ENCODE data around the gene GRM1. TPM values are rescaled to one million over a fixed set of nuclear protein-coding genes. Genes with fewer than 3 reads are reported as not detected.

GRM1 gene
- total and polyA plus RNA-seq, 4 experiments from 2014 or later, result not detected

DNA sequence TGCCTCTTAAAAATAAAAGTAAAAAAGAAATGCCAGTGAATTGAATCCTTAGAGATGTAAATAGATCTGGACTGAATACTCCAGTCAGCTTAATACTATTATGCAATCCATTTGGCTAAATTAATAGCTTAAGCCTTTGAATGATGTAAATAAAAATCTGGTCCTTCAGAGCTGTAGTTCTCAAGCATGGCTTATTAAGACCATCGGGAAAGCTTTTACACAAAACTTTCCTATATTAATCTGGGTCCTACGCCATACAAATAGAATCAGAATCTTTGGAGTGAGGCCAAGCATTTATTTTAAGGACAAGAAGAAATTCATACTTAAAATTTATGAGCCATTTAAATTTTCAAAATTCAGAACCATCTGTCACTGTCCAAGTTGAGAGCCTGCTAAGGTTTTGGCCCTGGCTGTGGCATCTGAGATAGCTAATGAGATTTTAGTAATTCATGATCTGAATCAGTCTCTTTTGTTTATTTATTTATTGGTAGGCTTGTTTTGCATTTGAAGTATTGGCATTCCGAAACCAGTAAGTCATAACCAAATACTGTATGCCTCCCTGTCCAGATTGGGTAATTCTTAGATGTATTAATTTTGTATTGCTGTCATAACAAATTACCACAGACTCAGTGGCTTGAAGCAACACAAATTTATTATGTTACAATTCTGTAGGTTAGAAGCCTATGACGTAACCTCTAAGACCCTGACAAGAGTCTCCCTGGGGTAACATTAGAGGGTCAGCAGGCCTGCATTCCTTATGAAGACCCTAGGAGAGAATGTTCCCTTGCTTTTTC is 286.7 kb downstream of the GRM1 start:
- Histone ChIP-seq H3K27ac (ENCODE audit: low read depth, low read length) (no peak overlapping the region), H3K4me1 (ENCODE audit: insufficient read depth, low read length) (no peaks in the 10 kb centered on the region), H3K9me3 (ENCODE audit: control insufficient read depth in 1 of 2, low read length in 2 of 2) (no peaks in the 10 kb centered on the region), H3K36me3 (ENCODE audit: insufficient read depth, low read length) (no peaks in the 10 kb centered on the region), H3K4me3 (ENCODE audit: low read length in 2 of 2) (no peak overlapping the region), H3K27me3 (ENCODE audit: insufficient read depth, low read length) (no peaks in the 10 kb centered on the region)
- ChIA-PET POLR2A (ENCODE audit: partially characterized antibody) (no interaction called here), CTCF (ENCODE audit: partially characterized antibody) (no interaction called here)
- H3K9me3 Mint-ChIP-seq, result peaks cover 0 to 7% (median 0%) of the 10 kb centered on the region in 8 donors
- no peaks in the 10 kb centered on the region for H3K4me1 Mint-ChIP-seq
- no peak for DNase-seq
- no peak overlapping the region for H3K27ac Mint-ChIP-seq
- no peak overlapping the region for H3K4me3 Mint-ChIP-seq
- no peaks in the 10 kb centered on the region for H3K27me3 Mint-ChIP-seq
- no peaks in the 10 kb centered on the region for H3K36me3 Mint-ChIP-seq
- intact Hi-C loops (cut with micrococcal nuclease), result no loop called here

DNA sequence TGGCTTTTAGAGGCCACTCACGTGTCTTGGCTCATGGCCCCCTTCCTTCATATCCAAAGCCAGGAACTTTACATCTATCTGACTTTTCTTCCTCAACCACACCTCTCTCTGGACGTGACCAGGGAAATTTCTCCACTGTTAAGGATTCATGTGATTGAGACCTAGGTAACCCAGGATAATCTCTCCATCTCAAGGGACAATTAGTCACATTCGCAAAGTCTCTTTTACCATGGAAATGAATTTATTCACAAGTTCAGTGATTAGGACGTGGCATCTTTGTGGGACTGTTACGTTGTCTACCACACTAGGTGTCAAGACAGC is 287.3 kb downstream of the GRM1 start:
- Histone ChIP-seq H3K4me3 (ENCODE audit: low read length in 2 of 2) (no peak overlapping the region), H3K27me3 (ENCODE audit: insufficient read depth, low read length) (no peaks in the 10 kb centered on the region), H3K9me3 (ENCODE audit: control insufficient read depth in 1 of 2, low read length in 2 of 2) (no peaks in the 10 kb centered on the region), H3K4me1 (ENCODE audit: insufficient read depth, low read length) (no peaks in the 10 kb centered on the region), H3K27ac (ENCODE audit: low read depth, low read length) (no peak overlapping the region), H3K36me3 (ENCODE audit: insufficient read depth, low read length) (no peaks in the 10 kb centered on the region)
- H3K36me3 Mint-ChIP-seq, result no peaks in the 10 kb centered on the region
- intact Hi-C loops (cut with micrococcal nuclease), result no loop called here
- DNase-seq, result no peak
- H3K9me3 Mint-ChIP-seq, result peaks cover 0 to 7% (median 0%) of the 10 kb centered on the region in 8 donors
- no peaks in the 10 kb centered on the region for H3K27me3 Mint-ChIP-seq
- no peak overlapping the region for H3K4me3 Mint-ChIP-seq
- no peaks in the 10 kb centered on the region for H3K4me1 Mint-ChIP-seq
- H3K27ac Mint-ChIP-seq, result no peak overlapping the region
- POLR2A ChIA-PET (ENCODE audit: partially characterized antibody), result no interaction called here
- CTCF ChIA-PET (ENCODE audit: partially characterized antibody), result no interaction called here

DNA sequence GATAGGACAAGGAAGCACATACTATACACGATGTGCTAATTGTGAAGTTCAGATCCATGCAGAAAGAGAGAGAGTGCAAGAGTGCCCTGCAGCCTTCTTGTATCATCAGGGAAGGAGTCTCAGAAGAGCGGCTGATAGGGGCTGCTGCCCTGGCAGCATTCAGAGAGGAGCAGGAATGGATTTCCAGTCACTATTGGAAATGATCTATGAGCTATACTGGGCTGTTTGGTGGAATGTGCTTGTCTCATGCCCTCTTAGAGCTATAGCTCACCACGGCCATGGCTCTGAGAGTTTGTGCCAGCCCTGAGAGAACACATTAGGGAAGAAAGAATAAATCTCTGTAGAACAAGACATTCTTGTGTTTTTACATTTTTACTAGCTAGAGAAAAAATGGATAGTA is 302.2 kb downstream of the GRM1 start:
- Mint-ChIP-seq H3K4me3 (no peak overlapping the region), H3K36me3 (no peaks in the 10 kb centered on the region), H3K4me1 (no peaks in the 10 kb centered on the region), H3K9me3 (peaks cover 0 to 2% (median 0%) of the 10 kb centered on the region in 8 donors), H3K27ac (no peak overlapping the region), H3K27me3 (no peaks in the 10 kb centered on the region)
- ChIA-PET POLR2A (ENCODE audit: partially characterized antibody) (no interaction called here), CTCF (ENCODE audit: partially characterized antibody) (no interaction called here)
- Histone ChIP-seq H3K27ac (ENCODE audit: low read depth, low read length) (no peak overlapping the region), H3K9me3 (ENCODE audit: control insufficient read depth in 1 of 2, low read length in 2 of 2) (no peaks in the 10 kb centered on the region), H3K36me3 (ENCODE audit: insufficient read depth, low read length) (no peaks in the 10 kb centered on the region), H3K4me1 (ENCODE audit: insufficient read depth, low read length) (no peaks in the 10 kb centered on the region), H3K27me3 (ENCODE audit: insufficient read depth, low read length) (no peaks in the 10 kb centered on the region), H3K4me3 (ENCODE audit: low read length in 2 of 2) (no peak overlapping the region)
- no peak for DNase-seq
- intact Hi-C loops (cut with micrococcal nuclease), result no loop called here

DNA sequence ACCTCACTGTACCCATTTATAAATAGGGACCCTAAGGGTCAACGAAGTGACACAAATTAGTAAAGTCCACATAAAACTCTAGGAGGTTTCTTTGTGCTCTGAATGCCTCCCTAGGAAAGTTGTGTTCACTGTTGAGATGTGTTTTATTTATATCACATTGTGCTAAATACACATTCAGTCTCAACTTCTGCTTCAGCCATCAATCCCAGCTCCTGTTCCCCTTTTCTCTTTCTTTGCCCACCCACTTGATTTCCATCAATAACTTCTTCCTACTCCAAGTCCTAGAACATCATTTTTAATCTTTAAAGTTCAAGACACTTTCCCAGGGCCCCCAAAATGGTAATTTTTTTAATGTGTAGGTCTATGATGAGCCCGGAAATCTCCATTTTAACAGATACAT is 306.5 kb downstream of the GRM1 start:
- H3K4me1 ChIP-seq (ENCODE audit: insufficient read depth, low read length), result no peaks in the 10 kb centered on the region
- no peaks in the 10 kb centered on the region for H3K4me1 Mint-ChIP-seq
- CTCF ChIA-PET (ENCODE audit: partially characterized antibody), result no interaction called here
- no peak overlapping the region for H3K27ac Mint-ChIP-seq
- intact Hi-C loops (cut with micrococcal nuclease), result no loop called here
- no peaks in the 10 kb centered on the region for H3K27me3 ChIP-seq (ENCODE audit: insufficient read depth, low read length)
- no peak overlapping the region for H3K4me3 ChIP-seq (ENCODE audit: low read length in 2 of 2)
- H3K4me3 Mint-ChIP-seq, result no peak overlapping the region
- H3K9me3 Mint-ChIP-seq, result peaks cover 0 to 2% (median 0%) of the 10 kb centered on the region in 8 donors
- no peaks in the 10 kb centered on the region for H3K36me3 Mint-ChIP-seq
- no peak for DNase-seq
- no peaks in the 10 kb centered on the region for H3K36me3 ChIP-seq (ENCODE audit: insufficient read depth, low read length)
- peaks cover 0 to 1% of the 10 kb centered on the region in 2 donors for H3K27me3 Mint-ChIP-seq
- no peaks in the 10 kb centered on the region for H3K9me3 ChIP-seq (ENCODE audit: control insufficient read depth in 1 of 2, low read length in 2 of 2)
- no peak overlapping the region for H3K27ac ChIP-seq (ENCODE audit: low read depth, low read length)
- POLR2A ChIA-PET (ENCODE audit: partially characterized antibody), result no interaction called here

DNA sequence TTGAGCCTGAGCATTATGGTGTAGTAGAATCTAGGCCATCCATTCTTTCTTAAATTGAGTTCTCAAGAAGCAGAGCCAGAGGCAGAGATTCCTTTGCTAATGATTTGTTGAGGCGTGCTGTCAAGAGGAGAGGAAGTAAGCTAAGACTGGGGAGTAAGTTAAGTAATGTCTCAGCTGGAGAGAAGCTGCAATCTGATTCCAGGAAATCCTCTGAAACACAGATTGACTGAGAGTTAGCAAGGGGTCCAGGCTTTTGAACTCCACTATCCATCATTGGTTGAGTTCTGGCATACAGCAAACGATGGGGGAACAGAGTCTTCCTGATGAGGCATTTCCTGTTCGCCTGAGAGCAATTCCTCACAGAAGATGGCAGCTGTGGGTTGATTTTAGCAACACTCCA is 307.3 kb downstream of the GRM1 start:
- no peaks in the 10 kb centered on the region for H3K36me3 Mint-ChIP-seq
- intact Hi-C loops (cut with micrococcal nuclease), result no loop called here
- no peak overlapping the region for H3K27ac Mint-ChIP-seq
- peaks cover 0 to 1% of the 10 kb centered on the region in 2 donors for H3K27me3 Mint-ChIP-seq
- no peaks in the 10 kb centered on the region for H3K4me1 Mint-ChIP-seq
- no peak overlapping the region for H3K4me3 ChIP-seq (ENCODE audit: low read length in 2 of 2)
- no peak overlapping the region for H3K4me3 Mint-ChIP-seq
- H3K27ac ChIP-seq (ENCODE audit: low read depth, low read length), result no peak overlapping the region
- no peaks in the 10 kb centered on the region for H3K4me1 ChIP-seq (ENCODE audit: insufficient read depth, low read length)
- no peak for DNase-seq
- no peaks in the 10 kb centered on the region for H3K9me3 ChIP-seq (ENCODE audit: control insufficient read depth in 1 of 2, low read length in 2 of 2)
- ChIA-PET POLR2A (ENCODE audit: partially characterized antibody) (no interaction called here), CTCF (ENCODE audit: partially characterized antibody) (no interaction called here)
- peaks cover 0 to 2% (median 0%) of the 10 kb centered on the region in 8 donors for H3K9me3 Mint-ChIP-seq
- H3K36me3 ChIP-seq (ENCODE audit: insufficient read depth, low read length), result no peaks in the 10 kb centered on the region
- H3K27me3 ChIP-seq (ENCODE audit: insufficient read depth, low read length), result no peaks in the 10 kb centered on the region

DNA sequence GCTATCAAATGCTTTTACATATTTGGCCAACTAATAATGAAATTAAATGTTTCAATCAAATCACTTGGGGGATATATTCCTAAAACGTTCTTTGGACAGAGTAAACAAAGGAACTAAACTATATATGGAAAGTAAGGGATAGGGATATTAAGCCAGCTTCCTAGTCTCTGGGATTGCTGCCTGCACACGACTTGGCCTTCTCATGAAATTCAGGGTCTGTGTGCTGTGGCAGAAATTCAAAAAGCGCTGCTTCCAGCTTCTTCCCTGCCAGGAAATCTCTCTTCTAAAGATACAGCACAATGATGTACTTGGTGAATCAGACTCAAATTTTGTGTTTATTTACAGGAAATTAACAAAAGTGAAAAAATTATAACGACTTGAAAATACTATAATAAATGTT is 308.5 kb downstream of the GRM1 start:
- no peaks in the 10 kb centered on the region for H3K27me3 ChIP-seq (ENCODE audit: insufficient read depth, low read length)
- DNase-seq, result no peak
- no peaks in the 10 kb centered on the region for H3K4me1 Mint-ChIP-seq
- peaks cover 0 to 1% of the 10 kb centered on the region in 2 donors for H3K27me3 Mint-ChIP-seq
- H3K36me3 ChIP-seq (ENCODE audit: insufficient read depth, low read length), result no peaks in the 10 kb centered on the region
- ChIA-PET CTCF (ENCODE audit: partially characterized antibody) (no interaction called here), POLR2A (ENCODE audit: partially characterized antibody) (no interaction called here)
- H3K4me3 ChIP-seq (ENCODE audit: low read length in 2 of 2), result no peak overlapping the region
- H3K9me3 ChIP-seq (ENCODE audit: control insufficient read depth in 1 of 2, low read length in 2 of 2), result no peaks in the 10 kb centered on the region
- intact Hi-C loops (cut with micrococcal nuclease), result no loop called here
- H3K27ac ChIP-seq (ENCODE audit: low read depth, low read length), result no peak overlapping the region
- H3K4me1 ChIP-seq (ENCODE audit: insufficient read depth, low read length), result no peaks in the 10 kb centered on the region
- H3K9me3 Mint-ChIP-seq, result peaks cover 0 to 2% (median 0%) of the 10 kb centered on the region in 8 donors
- no peaks in the 10 kb centered on the region for H3K36me3 Mint-ChIP-seq
- no peak overlapping the region for H3K27ac Mint-ChIP-seq
- no peak overlapping the region for H3K4me3 Mint-ChIP-seq

DNA sequence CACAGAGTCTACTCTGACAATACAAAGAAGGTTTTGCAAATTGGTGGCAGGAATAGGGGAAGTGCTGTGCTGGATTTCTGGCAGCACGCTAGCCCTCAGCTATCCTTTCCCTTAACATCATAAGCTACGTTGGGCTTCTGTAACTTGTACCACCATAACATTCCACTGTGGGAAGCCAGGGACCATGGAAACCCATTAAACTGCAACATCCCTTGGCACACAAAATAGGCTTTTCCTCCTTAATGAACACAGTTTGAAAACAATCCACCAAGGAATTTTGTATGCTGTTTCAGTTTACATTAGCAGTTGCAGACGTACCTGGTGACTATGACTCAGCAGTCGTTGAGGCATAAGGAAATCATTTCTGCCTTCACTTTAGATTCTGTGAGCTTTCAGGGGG is 310.9 kb downstream of the GRM1 start:
- Histone ChIP-seq H3K4me1 (ENCODE audit: insufficient read depth, low read length) (no peaks in the 10 kb centered on the region), H3K4me3 (ENCODE audit: low read length in 2 of 2) (no peak overlapping the region), H3K27me3 (ENCODE audit: insufficient read depth, low read length) (no peaks in the 10 kb centered on the region), H3K27ac (ENCODE audit: low read depth, low read length) (no peak overlapping the region), H3K36me3 (ENCODE audit: insufficient read depth, low read length) (no peaks in the 10 kb centered on the region), H3K9me3 (ENCODE audit: control insufficient read depth in 1 of 2, low read length in 2 of 2) (no peaks in the 10 kb centered on the region)
- Mint-ChIP-seq H3K27ac (no peak overlapping the region), H3K4me1 (no peaks in the 10 kb centered on the region), H3K27me3 (peaks cover 0 to 1% of the 10 kb centered on the region in 2 donors), H3K9me3 (peaks cover 0 to 2% (median 0%) of the 10 kb centered on the region in 8 donors), H3K4me3 (no peak overlapping the region), H3K36me3 (no peaks in the 10 kb centered on the region)
- intact Hi-C loops (cut with micrococcal nuclease), result no loop called here
- CTCF ChIA-PET (ENCODE audit: partially characterized antibody), result no interaction called here
- no peak for DNase-seq
- POLR2A ChIA-PET (ENCODE audit: partially characterized antibody), result no interaction called here
